Measurements from ENCODE around the gene NKD1.

Gene NKD1

DNA sequence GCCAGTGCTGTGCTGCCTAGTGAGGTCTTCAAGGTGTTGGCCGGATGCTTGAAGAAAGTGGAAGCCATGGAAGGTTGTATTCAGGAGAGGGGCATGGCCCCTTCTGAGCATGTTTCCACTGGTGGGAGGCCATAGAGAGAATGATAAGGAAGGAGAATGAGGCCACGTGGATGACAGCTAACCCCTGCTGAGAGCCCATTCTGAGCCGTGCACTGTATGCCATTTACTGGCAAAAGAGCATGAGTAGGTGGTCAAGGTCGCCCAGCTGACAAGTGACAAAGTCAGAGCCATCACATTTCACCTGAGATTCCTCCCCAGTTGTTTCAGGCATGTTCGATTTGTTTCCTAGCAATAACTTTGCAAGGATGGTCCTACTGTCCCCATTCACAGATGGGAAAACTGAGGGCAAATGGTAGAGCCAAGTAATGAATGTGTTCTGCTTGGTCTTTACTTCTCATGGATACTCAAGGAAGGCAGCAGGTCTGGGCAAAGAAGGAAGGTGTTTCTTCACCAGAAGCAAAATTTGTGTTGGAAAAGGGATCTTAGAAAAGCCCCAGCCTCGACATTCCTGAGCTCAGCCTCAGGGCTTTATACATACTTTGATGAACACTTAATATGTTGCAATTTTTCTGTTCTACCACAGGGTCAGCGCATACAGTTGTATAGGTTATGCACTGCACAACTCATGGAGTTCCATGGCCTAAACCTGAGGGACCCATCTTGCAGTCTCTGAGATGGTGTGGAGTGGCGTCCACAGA lies 10.5 kb upstream of the NKD1 start:
- no peak overlapping the region for H3K4me3 ChIP-seq (ENCODE audit: low read depth, low read length)
- DNase-seq (ENCODE audit: low read depth): no peak
- TF ChIP-seq, protein P1, sequence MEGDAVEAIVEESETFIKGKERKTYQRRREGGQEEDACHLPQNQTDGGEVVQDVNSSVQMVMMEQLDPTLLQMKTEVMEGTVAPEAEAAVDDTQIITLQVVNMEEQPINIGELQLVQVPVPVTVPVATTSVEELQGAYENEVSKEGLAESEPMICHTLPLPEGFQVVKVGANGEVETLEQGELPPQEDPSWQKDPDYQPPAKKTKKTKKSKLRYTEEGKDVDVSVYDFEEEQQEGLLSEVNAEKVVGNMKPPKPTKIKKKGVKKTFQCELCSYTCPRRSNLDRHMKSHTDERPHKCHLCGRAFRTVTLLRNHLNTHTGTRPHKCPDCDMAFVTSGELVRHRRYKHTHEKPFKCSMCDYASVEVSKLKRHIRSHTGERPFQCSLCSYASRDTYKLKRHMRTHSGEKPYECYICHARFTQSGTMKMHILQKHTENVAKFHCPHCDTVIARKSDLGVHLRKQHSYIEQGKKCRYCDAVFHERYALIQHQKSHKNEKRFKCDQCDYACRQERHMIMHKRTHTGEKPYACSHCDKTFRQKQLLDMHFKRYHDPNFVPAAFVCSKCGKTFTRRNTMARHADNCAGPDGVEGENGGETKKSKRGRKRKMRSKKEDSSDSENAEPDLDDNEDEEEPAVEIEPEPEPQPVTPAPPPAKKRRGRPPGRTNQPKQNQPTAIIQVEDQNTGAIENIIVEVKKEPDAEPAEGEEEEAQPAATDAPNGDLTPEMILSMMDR (IDR thresholded peaks at IDR 0.05; ENCODE audit: control insufficient read depth, extremely low read depth, insufficient read depth): no peak

DNA sequence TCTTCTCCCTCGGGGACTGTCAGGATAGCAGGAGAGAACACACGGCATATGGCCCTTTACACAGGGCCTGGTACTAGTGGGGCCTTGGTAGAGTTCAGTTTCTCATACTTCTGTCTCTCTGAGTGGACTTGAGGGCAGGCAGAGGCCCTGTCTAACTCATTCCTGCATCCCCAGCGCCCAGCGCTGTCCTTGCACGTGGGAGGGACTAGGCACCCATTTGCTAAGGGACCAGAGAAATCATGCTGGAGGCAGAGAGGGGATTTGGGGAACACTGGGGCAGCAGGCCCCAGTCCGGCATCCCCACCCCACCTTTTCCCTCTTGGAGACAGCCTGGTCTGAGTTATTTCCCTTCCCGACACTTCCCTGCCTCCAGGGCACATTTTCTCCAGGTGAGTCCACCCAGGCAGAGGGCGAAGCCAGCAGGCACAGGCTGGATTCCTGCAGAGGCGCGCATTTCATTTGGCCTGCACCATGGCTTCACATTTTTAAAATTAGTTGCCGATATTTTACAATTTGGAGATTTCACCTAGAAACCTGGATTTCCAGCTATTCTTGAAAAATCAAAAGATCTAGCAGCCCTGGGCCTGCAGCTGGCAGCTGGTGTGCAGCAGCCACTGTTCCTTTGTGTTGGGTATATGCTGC lies 9.7 kb upstream of the NKD1 start:
- H3K4me3 ChIP-seq (ENCODE audit: low read depth, low read length): no peak overlapping the region
- TF ChIP-seq, protein P1 (IDR thresholded peaks at IDR 0.05; ENCODE audit: control insufficient read depth, extremely low read depth, insufficient read depth): no peak
- no peak for DNase-seq (ENCODE audit: low read depth)

DNA sequence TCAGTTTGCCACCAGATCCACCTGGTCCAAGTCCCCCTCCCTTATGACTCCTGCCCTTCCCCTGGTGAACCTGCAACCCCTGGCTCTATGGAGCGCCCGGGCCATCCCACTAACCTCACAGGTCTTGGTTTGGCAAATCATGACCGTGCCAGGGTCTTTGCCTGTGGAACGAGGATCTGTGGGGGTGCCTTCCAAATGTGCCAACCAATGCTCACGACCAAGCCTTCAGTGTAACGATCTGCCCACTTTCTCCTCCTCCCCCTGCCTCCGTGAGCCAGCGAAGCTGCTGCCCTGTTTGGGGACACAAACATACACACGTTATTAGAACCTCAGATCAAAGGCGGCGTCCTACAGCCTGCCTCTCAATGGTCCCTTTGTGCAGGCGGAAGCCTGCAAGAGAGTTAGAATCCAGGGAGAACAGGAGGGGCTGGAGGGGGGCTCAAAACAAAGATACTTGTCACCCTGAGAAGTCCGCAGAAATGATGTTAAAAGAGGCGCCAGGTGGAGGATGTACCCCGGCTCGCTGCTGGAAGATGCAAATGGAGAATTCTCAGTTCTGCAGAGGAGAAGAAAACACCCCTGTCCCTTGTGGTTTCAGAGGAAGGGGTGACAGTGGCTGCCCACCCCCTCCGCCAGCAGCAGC lies 9.0 kb upstream of the NKD1 start:
- DNase-seq (ENCODE audit: low read depth): no peak
- TF ChIP-seq, protein P1 (IDR thresholded peaks at IDR 0.05; ENCODE audit: control insufficient read depth, extremely low read depth, insufficient read depth): no peak
- H3K4me3 ChIP-seq (ENCODE audit: low read depth, low read length): no peak overlapping the region

DNA sequence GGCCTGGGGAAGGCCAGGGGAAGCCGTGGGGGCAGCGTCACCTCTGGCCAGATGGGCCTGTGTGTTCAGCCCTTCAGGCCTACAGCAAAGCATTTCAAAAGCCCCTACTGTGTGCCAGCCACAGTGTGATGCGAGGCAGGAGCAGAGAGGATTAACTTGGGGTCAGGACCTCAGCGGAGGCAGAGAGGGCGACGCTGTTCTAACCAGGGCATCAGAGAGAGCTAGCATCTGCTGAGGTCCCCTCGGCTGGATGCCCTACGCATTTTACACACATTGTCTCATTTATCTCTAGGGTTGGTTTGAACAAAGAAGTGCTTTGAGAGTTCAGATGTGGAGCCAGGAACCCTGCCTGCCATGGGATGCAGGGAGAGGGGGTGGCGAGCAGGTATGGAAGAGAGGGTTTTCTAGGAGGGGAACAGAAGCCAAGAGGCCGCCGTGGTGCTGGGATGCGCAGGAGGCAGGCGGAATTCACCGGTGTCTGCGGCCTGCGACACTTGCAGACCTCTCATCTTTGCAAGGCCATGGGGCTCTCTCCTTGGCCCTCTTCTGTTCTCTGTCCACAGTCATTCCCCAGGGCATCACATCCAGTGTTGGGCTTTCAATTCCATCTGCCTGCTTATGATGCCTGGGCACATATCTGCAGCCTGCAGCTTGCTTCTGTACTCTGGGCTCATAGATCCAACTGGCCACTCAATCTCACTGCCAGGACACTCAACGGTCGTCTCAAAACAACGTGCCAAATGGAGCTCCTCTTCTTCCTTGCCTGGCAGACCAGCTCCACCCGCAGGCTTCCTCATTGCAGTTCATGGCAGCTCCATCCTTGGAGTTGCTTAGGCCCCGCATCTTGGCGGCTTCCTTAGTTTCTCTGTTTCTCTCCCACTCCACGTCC lies 8.1 kb upstream of the NKD1 start:
- no peak for DNase-seq (ENCODE audit: low read depth)
- H3K4me3 ChIP-seq (ENCODE audit: low read depth, low read length): no peak overlapping the region
- TF ChIP-seq, protein P1 (IDR thresholded peaks at IDR 0.05; ENCODE audit: control insufficient read depth, extremely low read depth, insufficient read depth): no peak

DNA sequence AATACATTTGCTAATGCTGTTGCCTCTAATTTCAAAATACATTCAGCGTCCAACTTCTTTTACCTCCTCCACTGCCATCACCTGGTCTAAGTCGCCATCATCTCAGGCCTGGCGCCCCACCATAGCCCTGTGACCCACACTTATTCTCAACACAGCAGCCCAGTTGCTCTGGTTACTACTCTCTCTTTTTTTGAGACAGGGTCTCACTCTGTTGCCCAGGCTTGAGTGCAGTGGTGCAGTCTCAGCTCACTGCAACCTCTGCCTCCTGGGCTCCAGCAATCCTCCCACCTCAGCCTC lies 7.5 kb upstream of the NKD1 start:
- TF ChIP-seq, protein P1 (IDR thresholded peaks at IDR 0.05; ENCODE audit: control insufficient read depth, extremely low read depth, insufficient read depth): no peak
- no peak for DNase-seq (ENCODE audit: low read depth)
- H3K4me3 ChIP-seq (ENCODE audit: low read depth, low read length): no peak overlapping the region

DNA sequence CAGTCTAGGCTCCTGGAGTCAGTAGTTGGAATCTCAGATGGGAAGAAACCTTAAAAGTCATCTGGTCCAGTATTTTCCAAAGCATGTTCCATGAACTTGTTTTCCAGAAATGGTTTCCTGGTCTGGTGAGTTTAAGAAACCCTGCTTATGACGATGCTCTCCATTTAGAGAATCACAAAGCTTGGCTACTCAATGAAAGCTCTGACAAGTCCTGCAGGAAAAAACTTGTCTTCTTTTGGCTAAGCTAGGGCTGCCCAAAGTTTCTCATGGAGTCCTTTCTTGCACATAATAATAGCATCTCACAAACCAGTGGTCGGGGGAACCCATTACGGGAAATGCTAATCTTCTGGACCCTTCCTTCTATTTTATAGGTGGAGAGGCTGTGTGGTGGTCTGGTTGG lies 5.5 kb upstream of the NKD1 start:
- DNase-seq (ENCODE audit: low read depth): no peak
- TF ChIP-seq, protein P1 (IDR thresholded peaks at IDR 0.05; ENCODE audit: control insufficient read depth, extremely low read depth, insufficient read depth): no peak
- no peak overlapping the region for H3K4me3 ChIP-seq (ENCODE audit: low read depth, low read length)
